Prostate gland (tissue), 2 donors: ENCODE data around the gene KLHL26.

ENCODE experiments used
- CTCF ChIP-seq, 4 experiments: fragments of 200-600 bp in 2 of 4; fragments of 450-650 bp in 2 of 4; sonication (generic) in 2 of 4; IDR thresholded peaks; 1 replicate in 3 of 4; 2 replicates in 1 of 4; pipeline ENCODE4 v1.5.1; 2016 to 2019; ENCODE audit warnings: antibody characterized with exemption in 4 of 4, mild to moderate bottlenecking in 2 of 4, moderate library complexity in 2 of 4
- POLR2A ChIP-seq: fragments of 450-650 bp; IDR thresholded peaks from one replicate; pipeline ENCODE4 v1.6.1; 2016; ENCODE audit warnings: antibody characterized with exemption, mild to moderate bottlenecking

DNA sequence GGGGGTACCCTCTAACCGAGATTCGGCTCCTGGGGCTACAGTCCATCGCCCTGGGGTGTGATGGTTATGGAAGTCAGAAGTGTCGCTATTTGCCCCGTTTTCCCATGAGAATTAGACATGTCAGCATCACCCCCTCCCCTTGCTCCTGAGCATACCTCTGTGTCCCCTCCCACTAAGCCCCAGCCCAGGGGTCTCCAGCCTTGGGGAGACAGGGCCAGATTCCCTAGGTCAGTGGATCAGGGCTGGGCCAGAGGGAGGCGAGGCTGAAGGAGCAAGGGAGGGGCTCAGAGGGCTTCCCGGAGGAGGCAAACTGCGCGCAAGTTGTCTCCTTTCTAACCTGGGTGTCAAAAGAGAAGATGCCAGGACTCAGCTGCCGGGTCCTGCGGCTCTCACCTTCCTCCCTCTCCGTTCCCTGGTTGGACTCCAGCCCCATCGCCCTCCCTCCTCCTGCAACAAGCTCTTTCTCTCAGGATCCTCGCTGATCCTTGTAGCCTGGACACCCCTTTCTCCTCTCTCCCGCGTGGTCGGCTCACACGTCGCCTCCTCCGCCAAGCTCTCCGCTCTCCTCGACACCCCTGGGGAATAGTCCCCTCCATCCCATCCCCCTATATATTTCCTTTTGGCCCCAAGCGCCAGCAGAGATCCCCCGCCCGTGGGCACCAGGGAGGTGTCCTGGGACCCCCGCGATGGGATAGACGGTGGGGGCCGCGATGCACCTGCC lies 24.6 kb upstream of the KLHL26 start:
- TF ChIP-seq POLR2A (no peak), CTCF (IDR thresholded peaks at IDR 0.05) (no peak)
